A204.1 (cell line): ENCODE results near the gene DHX58.

Experiments
- FAIRE-seq: peaks from 2 replicates; lab custom pipeline; 2012; peaks lifted over from hg19 to GRCh38; lab: Jason Lieb, UNC

Gene DHX58

DNA sequence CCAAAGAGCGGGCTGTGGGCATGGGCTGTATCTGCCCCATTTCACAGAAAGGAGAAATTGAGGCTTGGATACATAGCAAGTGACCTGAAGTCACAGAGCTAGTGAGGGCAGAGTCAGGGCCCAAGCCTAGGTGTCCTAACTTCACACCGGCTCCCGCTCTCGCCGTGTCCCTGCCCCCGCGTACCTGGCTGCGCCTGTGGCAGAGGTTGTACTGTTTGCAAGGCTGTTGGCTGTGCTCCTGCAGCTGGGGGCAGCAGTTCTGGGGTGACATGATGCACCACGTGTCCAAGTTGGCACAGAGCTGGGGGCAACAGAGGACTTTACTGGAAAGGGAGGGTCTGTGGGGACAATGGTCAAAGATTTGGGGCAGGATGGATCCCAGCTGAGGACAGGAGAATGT lies 3.4 kb downstream of the DHX58 start:
- FAIRE-seq, result no peak

DNA sequence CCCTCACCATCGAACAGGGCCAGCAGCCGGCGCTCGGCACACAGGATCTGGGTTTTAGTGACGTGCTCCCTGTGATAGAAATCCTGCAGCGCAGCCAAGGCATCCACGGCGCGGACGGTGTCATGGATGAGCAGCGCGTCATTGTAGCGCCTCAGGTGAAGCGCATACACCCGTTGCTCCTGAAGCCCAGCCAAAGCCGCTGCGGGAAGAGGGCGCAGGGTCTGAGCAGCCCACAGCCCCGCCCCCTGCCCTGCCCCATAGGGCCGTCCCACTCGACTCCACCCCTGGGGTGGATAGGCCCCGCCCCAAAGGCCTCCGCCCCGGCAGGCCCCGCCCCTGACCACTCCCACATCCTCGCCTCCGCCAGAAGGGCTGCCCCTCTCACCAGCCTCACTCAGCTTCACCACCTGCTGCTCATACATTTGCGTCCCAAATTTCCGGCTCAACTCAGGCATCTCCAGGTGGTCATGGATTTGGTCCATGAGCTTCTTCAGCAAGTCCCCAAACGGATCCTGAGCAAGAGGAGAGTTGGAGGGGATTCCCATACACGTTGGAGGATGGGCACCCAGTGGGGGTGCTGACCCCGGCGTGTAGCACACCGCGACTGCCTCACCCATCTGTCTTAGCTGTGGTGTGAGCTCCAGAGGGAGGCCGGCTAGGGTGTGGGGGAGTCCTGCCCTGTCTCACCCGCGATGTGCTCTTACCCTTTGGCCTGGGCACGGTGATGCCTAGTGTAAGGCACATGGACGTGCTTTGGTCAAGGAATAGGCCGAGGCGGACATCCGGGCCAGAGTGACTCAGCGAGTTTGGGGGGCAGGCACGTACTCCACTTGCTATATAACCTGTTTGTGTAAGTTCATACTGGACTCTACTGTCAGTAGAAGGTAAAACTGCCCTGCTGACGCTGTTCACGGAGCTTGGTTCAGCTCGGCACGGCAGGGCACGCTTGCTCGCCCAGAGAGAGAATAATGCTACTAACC lies 4.6 kb downstream of the DHX58 start:
- FAIRE-seq, result no peak

- no peak for FAIRE-seq
These were observed 5.4 kb downstream of the DHX58 start for GRCh38 chr17:42107124-42107523.

GRCh38 chr17:42106009-42106408 lies 6.5 kb downstream of the DHX58 start:
- no peak for FAIRE-seq

DNA sequence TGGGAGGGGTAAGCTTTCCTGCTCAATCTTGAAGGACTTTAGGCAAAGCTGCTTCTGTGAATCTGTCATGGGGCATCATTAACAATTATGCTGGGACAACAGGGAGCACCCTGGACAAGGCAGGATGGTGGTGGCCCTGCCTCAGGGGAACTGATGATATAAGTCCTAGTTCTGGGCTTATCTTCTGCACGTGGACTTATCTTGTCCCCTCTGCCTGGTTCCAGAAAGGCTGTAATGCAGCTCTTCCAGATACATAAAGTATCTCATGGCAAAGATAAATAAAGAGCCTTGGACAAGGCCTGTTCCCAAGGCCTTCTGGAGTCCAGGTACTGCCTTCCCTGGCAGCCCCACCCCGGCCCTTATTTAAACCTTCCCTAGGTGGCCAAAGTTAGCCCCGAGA lies 8.2 kb downstream of the DHX58 start:
- FAIRE-seq, result no peak

GRCh38 chr17:42103221-42103954 lies 9.1 kb downstream of the DHX58 start:
- no peak for FAIRE-seq

DNA sequence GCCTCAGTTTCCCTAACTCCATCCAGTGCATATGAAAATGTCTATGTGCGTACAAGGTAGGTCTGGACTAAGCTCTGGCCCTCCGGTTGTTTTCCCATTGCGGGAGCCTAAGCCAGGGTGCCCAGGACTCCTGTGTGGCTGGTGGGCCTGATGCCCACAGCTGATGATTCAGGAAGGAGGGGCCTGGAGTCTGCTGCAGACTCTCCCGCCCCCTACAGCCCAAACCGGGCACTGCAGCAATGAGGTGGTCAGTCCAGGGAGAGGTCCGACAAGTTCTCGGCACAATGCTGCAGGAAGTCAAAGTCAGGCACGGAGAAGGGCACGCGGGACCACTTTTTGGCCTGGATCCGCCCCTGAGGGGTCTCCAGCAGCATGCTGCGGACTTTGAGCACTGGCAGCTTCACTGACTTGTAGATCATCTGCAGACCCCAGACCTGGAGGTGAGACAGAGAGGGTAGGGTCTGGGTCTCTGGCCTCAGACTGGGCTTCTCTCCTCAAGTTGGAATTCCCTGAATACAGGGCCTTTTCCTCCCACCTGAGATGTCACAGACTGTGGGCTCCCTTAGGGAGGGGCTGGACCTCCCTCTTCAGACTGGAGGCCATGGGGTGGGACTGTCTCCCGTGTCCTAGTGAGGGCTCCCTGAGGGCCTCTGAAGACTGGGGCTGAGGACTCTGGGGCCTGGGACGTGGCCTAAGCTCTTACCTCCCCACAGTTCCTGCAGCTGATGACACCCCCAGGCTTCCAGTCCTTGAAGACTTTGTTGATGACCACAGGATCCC lies 10.8 kb downstream of the DHX58 start:
- no peak for FAIRE-seq

DNA sequence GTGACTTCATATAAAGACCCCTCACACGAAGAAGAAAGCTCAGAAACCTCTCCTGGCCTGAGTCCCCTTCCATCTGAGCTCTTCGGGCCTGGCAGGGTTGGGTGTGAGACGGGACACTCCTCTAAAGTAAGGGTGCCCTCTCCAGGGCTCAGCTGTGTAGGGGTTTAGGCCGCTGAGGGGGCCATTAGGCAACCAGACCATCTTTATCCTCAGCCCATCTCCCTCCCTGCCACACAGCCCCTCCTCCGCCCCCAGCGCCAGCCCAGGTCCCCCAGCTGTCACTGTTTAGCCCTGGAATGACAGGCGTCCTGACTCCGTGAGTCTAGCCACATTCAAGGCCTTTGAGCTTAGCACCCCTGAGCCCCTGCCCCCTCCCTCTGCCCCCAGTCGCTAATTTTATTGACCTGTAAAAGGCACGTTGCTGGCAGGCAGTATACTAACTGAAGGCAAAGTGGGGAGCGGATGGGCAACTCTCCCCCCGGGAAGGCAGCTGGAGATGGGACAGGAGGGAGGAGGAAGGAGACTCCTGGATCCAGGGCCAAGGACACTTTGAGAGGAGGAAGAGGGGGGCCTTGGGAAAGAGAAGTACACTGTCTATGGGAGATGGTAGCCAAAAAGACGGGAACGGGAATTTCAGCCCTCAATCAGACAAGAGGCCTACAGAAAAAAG lies 13.6 kb downstream of the DHX58 start:
- FAIRE-seq, result no peak

GRCh38 chr17:42097691-42098631 lies 14.6 kb downstream of the DHX58 start, which contains the start of gene ZNF385C:
TSS of gene ZNF385C (minus strand) at chr17:42098473. CDS start at chr17:42063056, 35,417 bp downstream.
- no peak for FAIRE-seq

DNA sequence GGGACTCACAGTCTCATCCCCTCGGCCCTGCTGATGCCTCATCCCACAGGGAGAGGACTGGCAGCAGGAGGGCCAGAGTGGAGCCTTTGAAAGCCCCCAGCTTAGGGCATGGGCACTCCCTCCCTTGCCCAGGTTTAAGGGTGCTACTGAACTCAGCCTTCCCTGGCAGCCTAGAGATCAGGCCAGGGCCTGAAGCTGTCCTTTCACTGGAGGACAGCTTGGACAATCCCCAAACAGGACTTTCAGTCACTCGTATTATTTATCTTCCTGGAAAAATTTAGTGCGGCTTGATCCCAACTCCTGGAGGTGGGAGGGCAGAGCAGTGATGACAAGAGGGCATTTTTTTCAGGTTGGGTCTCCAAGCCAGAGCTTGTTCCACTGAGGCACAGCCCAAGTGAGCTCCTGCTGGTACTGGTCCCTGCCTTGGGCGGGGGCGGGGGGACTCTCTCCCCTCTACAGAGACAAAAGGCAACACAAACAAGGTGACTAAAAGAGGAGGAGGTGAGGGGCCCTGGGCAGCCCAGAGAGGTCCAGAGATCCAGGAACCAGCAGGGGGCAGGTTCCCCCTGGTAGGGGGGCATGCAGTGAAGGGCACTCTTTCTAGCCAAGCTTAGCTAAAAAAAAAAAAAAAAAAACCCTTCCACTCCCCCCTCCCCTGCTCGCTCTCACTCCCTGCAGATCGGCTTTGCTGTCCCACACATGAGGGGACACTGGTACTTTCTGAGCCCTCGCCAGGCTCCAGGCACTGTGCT lies 16.0 kb downstream of the DHX58 start:
- FAIRE-seq, result no peak

- FAIRE-seq, result no peak
These were observed 18.0 kb downstream of the DHX58 start for GRCh38 chr17:42094375-42095069.

- no peak for FAIRE-seq
These were observed 19.6 kb downstream of the DHX58 start for GRCh38 chr17:42092939-42093338.

- FAIRE-seq, result no peak
These were observed 21.3 kb downstream of the DHX58 start for GRCh38 chr17:42090964-42091790.

DNA sequence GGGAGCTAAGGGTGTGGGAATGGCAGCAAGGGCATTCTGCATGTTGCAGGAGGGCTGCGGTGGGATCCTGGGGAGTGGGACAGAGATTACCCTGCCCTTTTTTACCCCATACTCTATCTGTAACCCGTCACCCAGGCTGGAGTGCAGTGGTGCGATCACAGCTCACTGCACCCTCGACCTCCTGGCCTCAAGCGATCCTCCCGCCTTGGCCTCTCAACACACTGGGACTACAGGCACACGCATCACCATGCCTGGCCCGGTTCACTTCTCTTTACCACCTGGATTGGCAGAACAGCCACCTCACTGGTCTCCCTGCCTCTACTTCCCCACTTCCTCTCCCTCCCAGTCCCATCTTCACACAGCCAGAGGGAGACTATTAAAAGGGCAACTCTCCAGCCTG lies 23.8 kb downstream of the DHX58 start:
- FAIRE-seq, result no peak

GRCh38 chr17:42087736-42088705 lies 24.5 kb downstream of the DHX58 start:
- FAIRE-seq, result no peak

DNA sequence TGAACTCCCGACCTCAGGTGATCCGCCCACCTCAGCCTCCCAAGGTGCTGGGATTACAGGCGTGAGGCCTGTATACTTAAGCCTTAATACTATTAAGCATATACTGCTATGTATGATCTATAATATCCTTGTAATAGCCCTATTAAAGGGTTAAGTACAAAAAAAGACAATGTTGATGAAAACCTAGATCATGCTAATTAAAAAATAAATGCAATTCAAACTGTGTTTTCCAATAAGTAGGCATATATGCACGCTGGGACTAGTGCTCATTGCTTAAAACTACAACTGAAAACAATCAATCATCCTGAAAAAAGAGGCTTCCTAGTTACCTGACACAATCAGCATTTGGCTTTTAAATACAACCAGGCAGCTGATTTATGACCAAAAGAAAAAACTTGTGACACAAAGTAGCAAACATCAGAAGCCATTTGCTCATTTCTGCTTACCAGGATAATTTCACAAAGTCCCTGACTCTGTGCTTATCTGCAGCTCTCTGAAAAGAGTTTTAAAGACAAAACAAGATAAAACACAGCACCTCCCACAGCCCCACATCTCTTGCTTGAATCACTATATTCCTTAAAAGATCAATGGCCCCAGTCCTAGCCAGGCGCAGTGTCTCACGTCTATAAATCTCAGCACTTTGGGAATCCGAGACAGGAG lies 25.3 kb downstream of the DHX58 start:
- FAIRE-seq, result no peak
